HG02885 (cell line): ENCODE measurements around the gene ZNF605.
"Not testable (repeated sequence)": the region's sequence is repeated elsewhere in the genome, so short reads cannot be mapped to it uniquely, and the experiment has no call there.

Source experiments
- ATAC-seq: cut with Tn5 transposase; IDR thresholded peaks from one replicate; pipeline ENCODE4 v1.9.1; 2021; ENCODE audit warnings: mild to moderate bottlenecking; ENCODE audit not compliant: unreplicated experiment, poor library complexity

The ZNF605 gene

GRCh38 chr12:132908145-132909029 lies 47.7 kb downstream of the ZNF605 start:
- peak; percentile 95 for ATAC-seq

GRCh38 chr12:132907789-132908144 lies 48.3 kb downstream of the ZNF605 start:
- ATAC-seq, result not testable (repeated sequence)

GRCh38 chr12:132907216-132907615 lies 48.9 kb downstream of the ZNF605 start:
- ATAC-seq, result no peak

- no peak for ATAC-seq
Measured at GRCh38 chr12:132904718-132905328, 51.3 kb downstream of the ZNF605 start.

- ATAC-seq, result no peak
Measured at GRCh38 chr12:132899033-132899432, 57.1 kb downstream of the ZNF605 start.

GRCh38 chr12:132888852-132889251 lies 67.3 kb downstream of the ZNF605 start:
- no peak for ATAC-seq

- peak; percentile 98 for ATAC-seq
Measured at GRCh38 chr12:132887513-132888351, 68.4 kb downstream of the ZNF605 start, which contains the start of gene CHFR. Gene CHFR (minus strand): TSS chr12:132887605. CDS start chr12:132887328, 277 bp downstream.

GRCh38 chr12:132886529-132887477 lies 69.3 kb downstream of the ZNF605 start:
- ATAC-seq, result peak; percentile 24

GRCh38 chr12:132881818-132882217 lies 74.3 kb downstream of the ZNF605 start:
- ATAC-seq, result no peak

- not testable (repeated sequence) for ATAC-seq
Measured at GRCh38 chr12:132874620-132875019, 81.5 kb downstream of the ZNF605 start.

- no peak for ATAC-seq
Measured at GRCh38 chr12:132874175-132874574, 81.9 kb downstream of the ZNF605 start.

GRCh38 chr12:132873724-132874123 lies 82.4 kb downstream of the ZNF605 start:
- ATAC-seq, result no peak

- ATAC-seq, result no peak
Measured at GRCh38 chr12:132872975-132873421, 83.1 kb downstream of the ZNF605 start.

GRCh38 chr12:132872073-132872855 lies 83.8 kb downstream of the ZNF605 start:
- ATAC-seq, result no peak

GRCh38 chr12:132869551-132869950 lies 86.6 kb downstream of the ZNF605 start:
- no peak for ATAC-seq
